ENCODE results near the gene LRCOL1.

Gene LRCOL1

DNA sequence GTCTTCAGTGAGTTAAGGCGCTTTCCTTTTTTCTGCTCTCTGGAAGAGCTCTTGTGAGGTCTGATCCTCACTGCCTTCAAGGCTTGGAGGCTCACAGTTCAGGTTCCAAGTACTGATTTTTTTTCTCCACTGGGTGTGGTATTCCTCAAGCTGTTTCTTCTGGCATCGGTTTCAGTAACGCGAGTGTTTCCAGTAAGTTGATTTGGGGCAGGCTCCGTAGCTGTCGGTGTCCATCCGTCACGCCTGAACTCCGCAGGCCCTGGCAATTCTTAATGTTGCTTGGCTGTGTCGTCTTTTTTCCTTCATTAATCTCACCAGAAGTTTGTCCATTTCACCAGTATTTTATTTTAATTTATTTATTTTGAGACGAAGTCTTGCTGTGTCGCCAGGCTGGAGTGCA lies 30.6 kb downstream of the LRCOL1 start:
- ChIA-PET POLR2A (no interaction called here), CTCF (interaction anchor here (2.3 kb wide), 1 partner anchor 19 kb away, joined by 8 read pairs; no protein-coding TSS in a partner anchor)
- no peak overlapping the region for H3K4me3 ChIP-seq (ENCODE audit: low read depth, low read length)
- no peak for TF ChIP-seq CTCF (IDR thresholded peaks at IDR 0.05; ENCODE audit: insufficient read depth, low read length, missing control alignments)
- DNase-seq (ENCODE audit: low read depth, low spot score): no peak

- CTCF ChIA-PET: interaction anchor here (2.3 kb wide), 1 partner anchor 18 kb away, joined by 8 read pairs; no protein-coding TSS in a partner anchor
These were observed 31.6 kb downstream of the LRCOL1 start for GRCh38 chr12:132578826-132579225.

GRCh38 chr12:132578118-132578517 lies 32.3 kb downstream of the LRCOL1 start:
- POLR2A ChIA-PET: no interaction called here
- TF ChIP-seq CTCF (IDR thresholded peaks at IDR 0.05; ENCODE audit: insufficient read depth, low read length, missing control alignments): no peak
- H3K4me3 ChIP-seq (ENCODE audit: low read depth, low read length): no peak overlapping the region
- no peak for DNase-seq (ENCODE audit: low read depth, low spot score)
- CTCF ChIA-PET: interaction anchor here (1.1 to 2.3 kb wide), 2 partner anchors 14 to 17 kb away, joined by 3 to 8 read pairs; no protein-coding TSS in a partner anchor

More at GRCh38 chr12:132578826-132579225, 31.6 kb downstream of the LRCOL1 start:
- no peak overlapping the region for H3K4me3 ChIP-seq (ENCODE audit: low read depth, low read length)
- no peak for DNase-seq (ENCODE audit: low read depth, low spot score)
- no peak for TF ChIP-seq CTCF (IDR thresholded peaks at IDR 0.05; ENCODE audit: insufficient read depth, low read length, missing control alignments)
- POLR2A ChIA-PET: no interaction called here

DNA sequence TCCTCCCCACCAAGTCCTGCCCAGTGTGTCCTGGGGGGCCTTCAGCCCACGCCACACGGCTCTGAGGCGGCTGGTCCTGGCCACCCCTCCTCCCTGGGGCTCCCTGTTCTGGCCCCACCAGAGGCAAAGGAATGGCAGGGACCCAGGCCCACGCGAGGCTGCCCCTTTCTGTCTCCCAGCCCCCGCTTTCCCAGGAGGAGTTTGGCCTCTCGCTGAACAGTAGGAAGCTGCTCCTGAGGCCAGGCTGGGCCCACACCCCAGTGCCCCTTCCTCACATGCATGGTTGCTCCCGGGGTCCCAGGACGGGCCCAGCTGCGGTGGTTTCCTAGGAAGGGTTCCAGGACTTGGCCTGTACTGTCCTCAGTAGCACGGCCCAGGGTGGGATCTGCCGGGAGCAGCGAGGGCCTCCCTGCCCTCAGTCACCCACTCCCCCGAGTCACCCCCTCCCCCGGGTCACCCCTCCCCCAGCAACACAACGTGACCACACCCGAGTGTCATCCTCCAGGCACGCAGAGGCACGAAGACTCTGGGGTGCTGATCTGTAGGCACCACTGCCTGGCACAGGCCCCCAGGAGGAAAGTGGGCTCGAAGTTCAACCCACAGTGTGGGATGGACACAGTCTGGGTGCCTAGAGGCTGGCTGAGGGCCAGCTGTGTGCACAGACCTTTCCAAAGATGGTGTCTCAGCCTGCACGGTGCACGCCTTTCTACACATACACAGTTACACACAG lies 33.0 kb downstream of the LRCOL1 start:
- no peak for TF ChIP-seq CTCF (IDR thresholded peaks at IDR 0.05; ENCODE audit: insufficient read depth, low read length, missing control alignments)
- POLR2A ChIA-PET: no interaction called here
- no peak for DNase-seq (ENCODE audit: low read depth, low spot score)
- H3K4me3 ChIP-seq (ENCODE audit: low read depth, low read length): no peak overlapping the region
- CTCF ChIA-PET: interaction anchor here (0.7 to 1.1 kb wide), 2 partner anchors 13 to 39 kb away, joined by 3 read pairs; no protein-coding TSS in a partner anchor

GRCh38 chr12:132576701-132577100 lies 33.7 kb downstream of the LRCOL1 start:
- CTCF ChIA-PET: interaction anchor here (1.0 kb wide), 1 partner anchor 162 kb away, joined by 3 read pairs; no protein-coding TSS in a partner anchor
- TF ChIP-seq CTCF (IDR thresholded peaks at IDR 0.05; ENCODE audit: insufficient read depth, low read length, missing control alignments): no peak
- POLR2A ChIA-PET: no interaction called here
- H3K4me3 ChIP-seq (ENCODE audit: low read depth, low read length): no peak overlapping the region
- DNase-seq (ENCODE audit: low read depth, low spot score): no peak

- no peak for TF ChIP-seq CTCF (IDR thresholded peaks at IDR 0.05; ENCODE audit: insufficient read depth, low read length, missing control alignments)
- H3K4me3 ChIP-seq (ENCODE audit: low read depth, low read length): no peak overlapping the region
- no peak for DNase-seq (ENCODE audit: low read depth, low spot score)
- CTCF ChIA-PET: no interaction called here
- POLR2A ChIA-PET: no interaction called here
These were observed 34.7 kb downstream of the LRCOL1 start for GRCh38 chr12:132575661-132576060.

Data from AG04449 (cell line).